Keratinocyte (primary cell): ENCODE measurements around the gene RIT1. TPM values are rescaled to one million over a fixed set of nuclear protein-coding genes. Genes with fewer than 3 reads are reported as not detected.

Source experiments
- DNase-seq: peaks from one replicate; pipeline ENCODE4 v3.0.0-alpha.2; 2011; ENCODE audit warnings: low read depth, missing footprints, low spot score
- FAIRE-seq: peaks from 2 replicates; lab custom pipeline; 2011; peaks lifted over from hg19 to GRCh38; lab: Jason Lieb, UNC
- H2AFZ ChIP-seq: 2 replicates; pipeline ENCODE4 v1.6.0; 2012; ENCODE audit warnings: low read length, control low read depth, inconsistent platforms; ENCODE audit not compliant: control insufficient read depth
- H3K27ac ChIP-seq: 2 replicates; pipeline ENCODE4 v1.5.1; 2011; ENCODE audit warnings: low read length; ENCODE audit not compliant: control insufficient read depth, insufficient read depth
- H3K27me3 ChIP-seq: 3 replicates; pipeline ENCODE4 v1.6.0; 2011; ENCODE audit warnings: low read length; ENCODE audit not compliant: control insufficient read depth, insufficient read depth; ENCODE audit errors: extremely low read depth
- H3K36me3 ChIP-seq, 2 experiments: 2 replicates in 1 of 2; 3 replicates in 1 of 2; pipeline ENCODE4 v1.5.1; 2011; ENCODE audit warnings: low read length in 2 of 2, mild to moderate bottlenecking in 1 of 2; ENCODE audit not compliant: control insufficient read depth in 2 of 2, insufficient read depth in 2 of 2; ENCODE audit errors: extremely low read depth in 1 of 2
- H3K4me1 ChIP-seq: 3 replicates; pipeline ENCODE4 v1.5.1; 2011; ENCODE audit warnings: low read length; ENCODE audit not compliant: control insufficient read depth, insufficient read depth; ENCODE audit errors: extremely low read depth
- H3K4me2 ChIP-seq: 3 replicates; pipeline ENCODE4 v1.6.0; 2011; ENCODE audit warnings: low read depth, low read length; ENCODE audit not compliant: control insufficient read depth, insufficient read depth; ENCODE audit errors: extremely low read depth
- H3K4me3 ChIP-seq, 3 experiments: fragments of 200-600 bp in 1 of 3; sonication (generic) in 1 of 3; 2 replicates in 2 of 3; 3 replicates in 1 of 3; pipeline ENCODE4 v1.5.1; 2011 to 2016; ENCODE audit warnings: low read length in 3 of 3, mild to moderate bottlenecking in 3 of 3, control low read depth in 2 of 3, inconsistent platforms in 1 of 3, low read depth in 1 of 3, mixed read lengths in 1 of 3, mixed run types in 1 of 3, moderate library complexity in 1 of 3; ENCODE audit not compliant: control insufficient read depth in 2 of 3, insufficient read depth in 2 of 3; ENCODE audit errors: extremely low read depth in 1 of 3
- H3K79me2 ChIP-seq: 2 replicates; pipeline ENCODE4 v1.6.0; 2012; ENCODE audit warnings: low read length; ENCODE audit not compliant: control insufficient read depth, insufficient read depth
- H3K9ac ChIP-seq: 3 replicates; pipeline ENCODE4 v1.6.0; 2011; ENCODE audit warnings: low read length; ENCODE audit not compliant: control insufficient read depth, insufficient read depth; ENCODE audit errors: extremely low read depth
- H3K9me1 ChIP-seq: 3 replicates; pipeline ENCODE4 v1.6.0; 2011; ENCODE audit warnings: low read length; ENCODE audit not compliant: control insufficient read depth, insufficient read depth; ENCODE audit errors: extremely low read depth
- H3K9me3 ChIP-seq: 2 replicates; pipeline ENCODE4 v1.5.1; 2012; ENCODE audit warnings: low read depth, low read length; ENCODE audit not compliant: control insufficient read depth
- H4K20me1 ChIP-seq: 3 replicates; pipeline ENCODE4 v1.6.0; 2011; ENCODE audit warnings: low read length; ENCODE audit not compliant: control insufficient read depth, insufficient read depth; ENCODE audit errors: extremely low read depth
- EZH2 ChIP-seq: IDR thresholded peaks from one replicate; pipeline ENCODE4 v1.6.1; 2012; ENCODE audit warnings: inconsistent platforms, mild to moderate bottlenecking, low read length, moderate library complexity
- dilution Hi-C: fragments of 300-500 bp; cut with MboI; formaldehyde crosslinking; loops from one replicate; pipeline ENCODE4 v1.7.0; 2020; ENCODE audit warnings: low sequenced_read_pairs; ENCODE audit not compliant: extremely low pct_ligation_motif_present
- polyA plus RNA-seq, 5 experiments: library from polyadenylated mRNA; depleted of rRNA in 3 of 5; stranded (reverse) in 3 of 5; stranded (forward) in 1 of 5; unstranded in 1 of 5; fragments of >200 nt; gene quantifications; 1 replicate in 1 of 5; 2 replicates in 3 of 5; 3 replicates in 1 of 5; pipeline versions ENCODE4 v1.2.1 to v1.2.3, GENCODE V29; 2011 to 2012; ENCODE audit warnings: missing spikeins in 2 of 5, low read depth in 1 of 5, low replicate concordance in 1 of 5
- TF ChIP-seq, protein P1 (sequence below), 3 experiments: IDR thresholded peaks in 1 of 3; conservative IDR thresholded peaks in 1 of 3; optimal IDR thresholded peaks in 1 of 3; 2 replicates in 2 of 3; 3 replicates in 1 of 3; pipeline versions ENCODE3 to v1.5.1; 2011; ENCODE audit warnings: low read length in 3 of 3, mild to moderate bottlenecking in 3 of 3, moderate library complexity in 2 of 3, control low read depth in 1 of 3, inconsistent platforms in 1 of 3; ENCODE audit not compliant: insufficient read depth in 2 of 3; ENCODE audit errors: extremely low read depth in 1 of 3

The RIT1 gene
- polyA plus RNA-seq, 1 donor (not counting 4 experiments of a cell fraction or from before 2014, with no cell fraction given): 33.5 TPM

DNA sequence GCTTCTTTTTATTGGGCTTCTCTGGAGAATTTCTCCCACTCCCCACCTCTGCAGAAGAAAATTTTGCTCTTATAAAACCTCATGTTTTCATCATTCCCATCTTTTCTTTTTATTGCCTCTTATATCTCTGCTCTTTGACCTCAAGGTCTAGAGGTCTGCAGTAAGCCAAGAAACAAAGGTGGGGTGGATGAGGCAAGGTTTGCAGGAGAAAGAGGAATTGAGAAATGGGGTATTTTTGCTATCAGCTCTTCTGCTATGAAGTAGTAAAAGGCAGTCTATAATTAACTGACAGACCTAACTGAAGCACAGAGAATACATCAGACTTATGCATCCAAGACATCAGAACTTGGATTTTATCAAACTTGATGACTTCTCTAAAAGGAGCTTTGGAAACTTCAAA, 28.9 kb downstream of the RIT1 start:
- Histone ChIP-seq H3K36me3 (no peaks in the 10 kb centered on the region), H3K9ac (no peak overlapping the region), H3K4me3 (no peak overlapping the region), H3K4me1 (no peaks in the 10 kb centered on the region), H3K4me2 (no peak overlapping the region), H3K27ac (no peak overlapping the region), H3K27me3 (peaks cover 6% of the 10 kb centered on the region), H4K20me1 (no peaks in the 10 kb centered on the region), H3K9me3 (no peaks in the 10 kb centered on the region), H2AFZ (no peak overlapping the region), H3K9me1 (no peaks in the 10 kb centered on the region), H3K79me2 (no peaks in the 10 kb centered on the region)
- dilution Hi-C loops: no loop called here
- FAIRE-seq: no peak
- DNase-seq: no peak
- TF ChIP-seq, protein P1, sequence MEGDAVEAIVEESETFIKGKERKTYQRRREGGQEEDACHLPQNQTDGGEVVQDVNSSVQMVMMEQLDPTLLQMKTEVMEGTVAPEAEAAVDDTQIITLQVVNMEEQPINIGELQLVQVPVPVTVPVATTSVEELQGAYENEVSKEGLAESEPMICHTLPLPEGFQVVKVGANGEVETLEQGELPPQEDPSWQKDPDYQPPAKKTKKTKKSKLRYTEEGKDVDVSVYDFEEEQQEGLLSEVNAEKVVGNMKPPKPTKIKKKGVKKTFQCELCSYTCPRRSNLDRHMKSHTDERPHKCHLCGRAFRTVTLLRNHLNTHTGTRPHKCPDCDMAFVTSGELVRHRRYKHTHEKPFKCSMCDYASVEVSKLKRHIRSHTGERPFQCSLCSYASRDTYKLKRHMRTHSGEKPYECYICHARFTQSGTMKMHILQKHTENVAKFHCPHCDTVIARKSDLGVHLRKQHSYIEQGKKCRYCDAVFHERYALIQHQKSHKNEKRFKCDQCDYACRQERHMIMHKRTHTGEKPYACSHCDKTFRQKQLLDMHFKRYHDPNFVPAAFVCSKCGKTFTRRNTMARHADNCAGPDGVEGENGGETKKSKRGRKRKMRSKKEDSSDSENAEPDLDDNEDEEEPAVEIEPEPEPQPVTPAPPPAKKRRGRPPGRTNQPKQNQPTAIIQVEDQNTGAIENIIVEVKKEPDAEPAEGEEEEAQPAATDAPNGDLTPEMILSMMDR (optimal IDR thresholded peaks at IDR 0.05 in 1 of 3, IDR thresholded peaks at IDR 0.05 in 1 of 3, conservative IDR thresholded peaks at IDR 0.05 in 1 of 3; ENCODE audit: extremely low read depth in 1 of 3, insufficient read depth in 2 of 3, low read length in 3 of 3): no peak

- Histone ChIP-seq H3K9me1 (no peaks in the 10 kb centered on the region), H2AFZ (no peak overlapping the region), H3K79me2 (no peaks in the 10 kb centered on the region), H3K4me2 (no peak overlapping the region), H3K4me1 (no peaks in the 10 kb centered on the region), H4K20me1 (no peaks in the 10 kb centered on the region), H3K27ac (no peak overlapping the region), H3K9ac (no peak overlapping the region), H3K36me3 (no peaks in the 10 kb centered on the region), H3K9me3 (no peaks in the 10 kb centered on the region), H3K4me3 (no peak overlapping the region), H3K27me3 (peaks cover 6% of the 10 kb centered on the region)
- TF ChIP-seq EZH2: no peak
- DNase-seq (no peak), FAIRE-seq (no peak)
- dilution Hi-C loops: no loop called here
Observed at GRCh38 chr1:155880950-155881349, 30.2 kb downstream of the RIT1 start.

DNA sequence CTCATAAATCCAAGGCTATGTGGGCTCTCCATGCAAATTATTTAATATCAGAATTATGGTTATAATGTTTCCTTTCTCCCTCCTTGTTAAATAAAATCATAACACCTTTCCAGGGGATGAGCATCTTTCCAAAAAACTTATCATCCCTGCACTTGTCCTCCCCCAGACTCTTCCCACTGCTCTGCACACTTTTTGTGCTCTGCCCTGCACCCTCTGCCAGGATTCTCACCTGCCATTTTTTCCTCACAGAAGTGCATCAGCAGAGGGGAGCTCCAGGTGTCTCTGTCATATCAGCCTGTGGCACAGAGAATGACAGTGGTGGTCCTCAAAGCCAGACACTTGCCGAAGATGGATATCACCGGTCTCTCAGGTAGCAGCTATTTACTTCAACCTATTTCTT, 30.9 kb downstream of the RIT1 start:
- peaks cover 6% of the 10 kb centered on the region for H3K27me3 ChIP-seq
- no peaks in the 10 kb centered on the region for H3K36me3 ChIP-seq
- H3K79me2 ChIP-seq: no peaks in the 10 kb centered on the region
- H3K4me2 ChIP-seq: no peak overlapping the region
- H2AFZ ChIP-seq: no peak overlapping the region
- no peak for TF ChIP-seq EZH2
- TF ChIP-seq, protein P1 (optimal IDR thresholded peaks at IDR 0.05 in 1 of 3, IDR thresholded peaks at IDR 0.05 in 1 of 3, conservative IDR thresholded peaks at IDR 0.05 in 1 of 3; ENCODE audit: extremely low read depth in 1 of 3, insufficient read depth in 2 of 3, low read length in 3 of 3): no peak
- no peak for FAIRE-seq
- H4K20me1 ChIP-seq: no peaks in the 10 kb centered on the region
- dilution Hi-C loops: no loop called here
- H3K4me3 ChIP-seq: no peak overlapping the region
- H3K9ac ChIP-seq: no peak overlapping the region
- no peak for DNase-seq
- H3K9me3 ChIP-seq: no peaks in the 10 kb centered on the region
- no peaks in the 10 kb centered on the region for H3K4me1 ChIP-seq
- no peak overlapping the region for H3K27ac ChIP-seq
- no peaks in the 10 kb centered on the region for H3K9me1 ChIP-seq
